SK-N-SH (cell line): ENCODE results near the gene GATAD2A. TPM values are rescaled to one million over a fixed set of nuclear protein-coding genes. Genes with fewer than 3 reads are reported as not detected.

ENCODE experiments used
- CTCF ChIA-PET: fragments of 300-600, 350-600 bp; formaldehyde crosslinking; extraction: SDS; loops from one replicate; lab custom pipeline; 2021; lab: Yijun Ruan, JAX
- POLR2A ChIA-PET: fragments of 350-600 bp; sonication (Branson Sonifier 250); formaldehyde crosslinking; extraction: SDS; loops from one replicate; lab custom pipeline; 2020; ENCODE audit warnings: antibody characterized with exemption, inconsistent platforms; lab: Yijun Ruan, JAX
- DNase-seq: peaks from one replicate; pipeline ENCODE4 v3.0.0; 2012
- H2AFZ ChIP-seq: fragments of 200-600 bp; sonication (generic); 2 replicates; pipeline ENCODE4 v1.8.1; 2016; ENCODE audit warnings: antibody characterized with exemption, mild to moderate bottlenecking, low read depth
- H3F3A ChIP-seq: fragments of 200-600 bp; sonication (generic); replicated peaks from 2 replicates; pipeline ENCODE3; 2016; ENCODE audit warnings: antibody characterized with exemption, mild to moderate bottlenecking; ENCODE audit not compliant: insufficient read depth
- H3K27ac ChIP-seq, 2 experiments: fragments of 200-500 bp in 1 of 2; fragments of 200-600 bp in 1 of 2; sonication (Bioruptor generic) in 1 of 2; sonication (generic), shearing (Covaris generic) in 1 of 2; 2 replicates each; pipeline versions ENCODE4 v1.5.1 to v1.6.1; 2014 to 2016; ENCODE audit warnings: low read depth in 2 of 2, inconsistent platforms in 1 of 2, low read length in 1 of 2, mild to moderate bottlenecking in 1 of 2, mixed read lengths in 1 of 2
- H3K27me3 ChIP-seq: fragments of 200-600 bp; sonication (generic), shearing (Covaris generic); 2 replicates; pipeline ENCODE4 v1.6.1; 2016; ENCODE audit warnings: mixed run types; ENCODE audit not compliant: insufficient read depth
- H3K36me3 ChIP-seq, 2 experiments: fragments of 200-500 bp in 1 of 2; fragments of 200-600 bp in 1 of 2; sonication (Bioruptor generic) in 1 of 2; sonication (generic) in 1 of 2; replicated peaks in 1 of 2; 2 replicates each; pipeline versions ENCODE3 to v1.5.1; 2014 to 2016; ENCODE audit warnings: low read length in 1 of 2, mild to moderate bottlenecking in 1 of 2; ENCODE audit not compliant: insufficient read depth in 2 of 2, control insufficient read depth in 1 of 2
- H3K4me1 ChIP-seq, 2 experiments: fragments of 200-500 bp in 1 of 2; fragments of 200-600 bp in 1 of 2; sonication (Bioruptor generic) in 1 of 2; sonication (generic), shearing (Covaris generic) in 1 of 2; 2 replicates each; pipeline versions ENCODE4 v1.5.1 to v1.6.1; 2014 to 2016; ENCODE audit warnings: low read depth in 1 of 2, low read length in 1 of 2, mixed run types in 1 of 2; ENCODE audit not compliant: insufficient read depth in 2 of 2, control insufficient read depth in 1 of 2
- H3K4me2 ChIP-seq: fragments of 200-600 bp; sonication (generic), shearing (Covaris generic); 2 replicates; pipeline ENCODE4 v1.6.1; 2017; ENCODE audit warnings: mixed run types
- H3K4me3 ChIP-seq, 2 experiments: fragments of 200-500 bp in 1 of 2; fragments of 200-600 bp in 1 of 2; sonication (Bioruptor generic) in 1 of 2; sonication (generic), shearing (Covaris generic) in 1 of 2; 2 replicates each; pipeline versions ENCODE4 v1.5.1 to v1.8.1; 2014 to 2016; ENCODE audit warnings: low read depth in 2 of 2, inconsistent platforms in 1 of 2, low read length in 1 of 2, mild to moderate bottlenecking in 1 of 2, mixed read lengths in 1 of 2, moderate library complexity in 1 of 2
- H3K79me2 ChIP-seq: fragments of 200-600 bp; sonication (generic); 2 replicates; pipeline ENCODE4 v1.8.1; 2017; ENCODE audit warnings: mild to moderate bottlenecking; ENCODE audit not compliant: insufficient read depth
- H3K9ac ChIP-seq: fragments of 200-600 bp; sonication (generic); 2 replicates; pipeline ENCODE4 v1.6.1; 2017; ENCODE audit warnings: mixed run types
- H3K9me2 ChIP-seq: fragments of 200-600 bp; sonication (generic); 2 replicates; pipeline ENCODE4 v1.6.1; 2017; ENCODE audit warnings: mixed run types
- H3K9me3 ChIP-seq: fragments of 200-600 bp; sonication (generic); 2 replicates; pipeline ENCODE4 v1.6.1; 2017; ENCODE audit warnings: mixed run types, mild to moderate bottlenecking, moderate library complexity
- H4K20me1 ChIP-seq: fragments of 200-600 bp; sonication (generic); 2 replicates; pipeline ENCODE4 v1.6.1; 2017; ENCODE audit warnings: mild to moderate bottlenecking, mixed run types; ENCODE audit not compliant: insufficient read depth
- ELF1 ChIP-seq: IDR thresholded peaks from 2 replicates; pipeline ENCODE4 v1.4.0; 2012
- EZH2phosphoT487 ChIP-seq: fragments of 200-600 bp; sonication (generic); IDR thresholded peaks from 2 replicates; pipeline ENCODE4 v1.6.1; 2017; ENCODE audit warnings: low read depth, mixed run types, mild to moderate bottlenecking, antibody characterized with exemption, moderate library complexity, borderline replicate concordance
- GABPA ChIP-seq: IDR thresholded peaks from 2 replicates; pipeline ENCODE4 v1.4.0; 2012; ENCODE audit warnings: low read depth, mild to moderate bottlenecking
- JUND ChIP-seq: IDR thresholded peaks from 2 replicates; pipeline ENCODE4 v1.4.0; 2012
- MXI1 ChIP-seq: IDR thresholded peaks from 2 replicates; pipeline ENCODE4 v1.6.1; 2012; ENCODE audit warnings: mild to moderate bottlenecking, low read depth, low read length, improper control_type of control experiment
- NFIC ChIP-seq: IDR thresholded peaks from 2 replicates; pipeline ENCODE4 v1.4.0; 2012; ENCODE audit warnings: borderline replicate concordance
- NRF1 ChIP-seq: IDR thresholded peaks from 2 replicates; pipeline ENCODE4 v1.6.1; 2012; ENCODE audit warnings: low read depth, mild to moderate bottlenecking, low read length
- POLR2AphosphoS5 ChIP-seq: IDR thresholded peaks from 2 replicates; pipeline ENCODE4 v1.6.1; 2012; ENCODE audit warnings: low read depth, low read length
- RCOR1 ChIP-seq: fragments of 150-350 bp; IDR thresholded peaks from 2 replicates; pipeline ENCODE4 v1.6.1; 2017; ENCODE audit warnings: antibody characterized with exemption, low read length
- RFX5 ChIP-seq: IDR thresholded peaks from 2 replicates; pipeline ENCODE4 v1.6.1; 2012; ENCODE audit warnings: mild to moderate bottlenecking, improper control_type of control experiment, low read length
- RXRA ChIP-seq: IDR thresholded peaks from 2 replicates; pipeline ENCODE4 v1.4.0; 2012; ENCODE audit warnings: low read depth, mild to moderate bottlenecking, borderline replicate concordance
- SIN3A ChIP-seq: IDR thresholded peaks from 2 replicates; pipeline ENCODE4 v1.6.1; 2012; ENCODE audit warnings: low read depth, mild to moderate bottlenecking, low read length, moderate library complexity, borderline replicate concordance
- SMC3 ChIP-seq: IDR thresholded peaks from 2 replicates; pipeline ENCODE4 v1.6.1; 2012; ENCODE audit warnings: low read depth, low read length, improper control_type of control experiment
- TCF12 ChIP-seq: IDR thresholded peaks from 2 replicates; pipeline ENCODE4 v1.4.0; 2012
- YY1 ChIP-seq: IDR thresholded peaks from 2 replicates; pipeline ENCODE4 v1.4.0; 2012; ENCODE audit warnings: low read depth, mild to moderate bottlenecking
- WGBS: methylation state at CpG from one replicate; pipeline ENCODE4 v1.1.6; 2017; ENCODE audit warnings: low lambda C conversion rate; 5-methylcytosine and 5-hydroxymethylcytosine counted together
- polyA plus RNA-seq, 3 experiments: library from polyadenylated mRNA; depleted of rRNA; stranded (reverse); fragments of >200 nt; gene quantifications; 2 replicates each; pipeline ENCODE4 v1.2.3, GENCODE V29; 2012
- TF ChIP-seq, protein P1 (sequence below): fragments of 150-350 bp; IDR thresholded peaks from 2 replicates; pipeline ENCODE4 v1.6.1; 2016; ENCODE audit warnings: mild to moderate bottlenecking, low read depth, low read length
- TF ChIP-seq, protein P2 (sequence below): IDR thresholded peaks from 2 replicates; pipeline ENCODE4 v1.4.0; 2012; ENCODE audit warnings: low read depth, borderline replicate concordance
- TF ChIP-seq, protein P3 (sequence below): IDR thresholded peaks from 2 replicates; pipeline ENCODE4 v1.4.0; 2012; ENCODE audit warnings: low read depth
- TF ChIP-seq, protein P4 (sequence below): fragments of 150-350 bp; IDR thresholded peaks from 2 replicates; pipeline ENCODE4 v1.6.1; 2017; ENCODE audit warnings: antibody characterized with exemption, low read length, low read depth, borderline replicate concordance
- TF ChIP-seq, protein P5 (sequence below): IDR thresholded peaks from 2 replicates; pipeline ENCODE4; 2012

Gene GATAD2A
- polyA plus RNA-seq, 1 of the 3 experiments (the other 2 are of a cell fraction): 36.6 TPM

DNA sequence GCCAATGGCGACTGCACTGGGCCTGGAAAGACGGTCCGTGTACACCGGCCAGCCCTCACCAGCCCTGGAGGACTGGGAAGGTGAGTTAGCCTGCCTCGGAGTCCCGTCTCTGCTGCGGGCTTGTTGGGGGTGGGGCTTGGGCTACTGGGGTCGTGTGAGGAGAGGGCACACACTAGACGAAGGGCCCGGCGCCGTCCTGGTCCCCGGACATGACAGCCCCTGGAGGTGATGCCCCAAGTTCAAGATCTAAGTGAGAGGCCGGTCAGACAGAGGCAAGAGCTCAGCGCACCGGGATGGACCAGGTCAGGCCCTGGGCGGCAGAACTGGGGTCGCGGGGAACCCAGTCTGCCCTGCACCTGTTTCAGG, 134.2 kb downstream of the GATAD2A start:
- Histone ChIP-seq H3K9ac (no peak overlapping the region), H3K9me3 (no peaks in the 10 kb centered on the region), H3K27me3 (no peaks in the 10 kb centered on the region), H3K27ac (no peak overlapping the region), H3K9me2 (no peaks in the 10 kb centered on the region), H3F3A (no peaks in the 10 kb centered on the region), H3K36me3 (no peaks in the 10 kb centered on the region), H3K4me1 (peaks cover 0 to 23% of the 10 kb centered on the region in 2 experiments; a peak in 1 of 4 replicates), H3K4me2 (no peak overlapping the region), H4K20me1 (no peaks in the 10 kb centered on the region), H3K79me2 (no peaks in the 10 kb centered on the region), H2AFZ (no peak overlapping the region), H3K4me3 (no peak overlapping the region)
- ChIA-PET POLR2A (no interaction called here), CTCF (interaction anchor here (0.5 to 15.3 kb wide), 4 partner anchors 14 to 433 kb away, joined by 3 to 258 read pairs (median 4); partner anchors contain the start of gene GMIP)
- TF ChIP-seq JUND (no peak), ELF1 (no peak), YY1 (no peak), NFIC (no peak), SIN3A (no peak), RXRA (no peak), RFX5 (no peak), GABPA (no peak), NRF1 (no peak), RCOR1 (no peak), POLR2AphosphoS5 (no peak), SMC3 (no peak), MXI1 (no peak), TCF12 (no peak), EZH2phosphoT487 (no peak)
- TF ChIP-seq, protein P1, sequence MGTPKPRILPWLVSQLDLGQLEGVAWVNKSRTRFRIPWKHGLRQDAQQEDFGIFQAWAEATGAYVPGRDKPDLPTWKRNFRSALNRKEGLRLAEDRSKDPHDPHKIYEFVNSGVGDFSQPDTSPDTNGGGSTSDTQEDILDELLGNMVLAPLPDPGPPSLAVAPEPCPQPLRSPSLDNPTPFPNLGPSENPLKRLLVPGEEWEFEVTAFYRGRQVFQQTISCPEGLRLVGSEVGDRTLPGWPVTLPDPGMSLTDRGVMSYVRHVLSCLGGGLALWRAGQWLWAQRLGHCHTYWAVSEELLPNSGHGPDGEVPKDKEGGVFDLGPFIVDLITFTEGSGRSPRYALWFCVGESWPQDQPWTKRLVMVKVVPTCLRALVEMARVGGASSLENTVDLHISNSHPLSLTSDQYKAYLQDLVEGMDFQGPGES: no peak
- TF ChIP-seq, protein P2, sequence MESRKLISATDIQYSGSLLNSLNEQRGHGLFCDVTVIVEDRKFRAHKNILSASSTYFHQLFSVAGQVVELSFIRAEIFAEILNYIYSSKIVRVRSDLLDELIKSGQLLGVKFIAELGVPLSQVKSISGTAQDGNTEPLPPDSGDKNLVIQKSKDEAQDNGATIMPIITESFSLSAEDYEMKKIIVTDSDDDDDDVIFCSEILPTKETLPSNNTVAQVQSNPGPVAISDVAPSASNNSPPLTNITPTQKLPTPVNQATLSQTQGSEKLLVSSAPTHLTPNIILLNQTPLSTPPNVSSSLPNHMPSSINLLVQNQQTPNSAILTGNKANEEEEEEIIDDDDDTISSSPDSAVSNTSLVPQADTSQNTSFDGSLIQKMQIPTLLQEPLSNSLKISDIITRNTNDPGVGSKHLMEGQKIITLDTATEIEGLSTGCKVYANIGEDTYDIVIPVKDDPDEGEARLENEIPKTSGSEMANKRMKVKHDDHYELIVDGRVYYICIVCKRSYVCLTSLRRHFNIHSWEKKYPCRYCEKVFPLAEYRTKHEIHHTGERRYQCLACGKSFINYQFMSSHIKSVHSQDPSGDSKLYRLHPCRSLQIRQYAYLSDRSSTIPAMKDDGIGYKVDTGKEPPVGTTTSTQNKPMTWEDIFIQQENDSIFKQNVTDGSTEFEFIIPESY: no peak
- TF ChIP-seq, protein P3, sequence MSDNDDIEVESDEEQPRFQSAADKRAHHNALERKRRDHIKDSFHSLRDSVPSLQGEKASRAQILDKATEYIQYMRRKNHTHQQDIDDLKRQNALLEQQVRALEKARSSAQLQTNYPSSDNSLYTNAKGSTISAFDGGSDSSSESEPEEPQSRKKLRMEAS: no peak
- TF ChIP-seq, protein P4, sequence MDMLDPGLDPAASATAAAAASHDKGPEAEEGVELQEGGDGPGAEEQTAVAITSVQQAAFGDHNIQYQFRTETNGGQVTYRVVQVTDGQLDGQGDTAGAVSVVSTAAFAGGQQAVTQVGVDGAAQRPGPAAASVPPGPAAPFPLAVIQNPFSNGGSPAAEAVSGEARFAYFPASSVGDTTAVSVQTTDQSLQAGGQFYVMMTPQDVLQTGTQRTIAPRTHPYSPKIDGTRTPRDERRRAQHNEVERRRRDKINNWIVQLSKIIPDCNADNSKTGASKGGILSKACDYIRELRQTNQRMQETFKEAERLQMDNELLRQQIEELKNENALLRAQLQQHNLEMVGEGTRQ: no peak
- TF ChIP-seq, protein P5, sequence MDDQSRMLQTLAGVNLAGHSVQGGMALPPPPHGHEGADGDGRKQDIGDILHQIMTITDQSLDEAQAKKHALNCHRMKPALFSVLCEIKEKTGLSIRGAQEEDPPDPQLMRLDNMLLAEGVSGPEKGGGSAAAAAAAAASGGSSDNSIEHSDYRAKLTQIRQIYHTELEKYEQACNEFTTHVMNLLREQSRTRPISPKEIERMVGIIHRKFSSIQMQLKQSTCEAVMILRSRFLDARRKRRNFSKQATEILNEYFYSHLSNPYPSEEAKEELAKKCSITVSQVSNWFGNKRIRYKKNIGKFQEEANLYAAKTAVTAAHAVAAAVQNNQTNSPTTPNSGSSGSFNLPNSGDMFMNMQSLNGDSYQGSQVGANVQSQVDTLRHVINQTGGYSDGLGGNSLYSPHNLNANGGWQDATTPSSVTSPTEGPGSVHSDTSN: no peak
- DNase-seq: no peak
- 86% methylated on average over 12 of the region's 19 CpGs for WGBS
